Spleen (tissue), 11 donors: ENCODE results near the gene SDR39U1. TPM values are rescaled to one million over a fixed set of nuclear protein-coding genes. Genes with fewer than 3 reads are reported as not detected.

Source experiments
- DNase-seq: peaks from one replicate; pipeline ENCODE4 v3.0.0-alpha.2; 2020
- H3K27ac ChIP-seq, 8 donors: fragments of 200-600 bp; sonication (generic) in 7 of 8; 1 replicate in 4 of 8; 2 replicates in 4 of 8; pipeline versions ENCODE4 v1.5.0 to v1.8.0; 2016 to 2021; ENCODE audit warnings: inconsistent platforms in 4 of 8, mild to moderate bottlenecking in 4 of 8, moderate library complexity in 1 of 8
- H3K27me3 ChIP-seq, 7 donors: fragments of 200-600 bp; sonication (generic) in 6 of 7; replicated peaks in 1 of 7; 1 replicate in 4 of 7; 2 replicates in 3 of 7; pipeline versions ENCODE4 v1.5.0 to v1.8.0; 2016 to 2021; ENCODE audit warnings: inconsistent platforms in 3 of 7, mild to moderate bottlenecking in 1 of 7
- H3K36me3 ChIP-seq, 6 donors: fragments of 200-600 bp; sonication (generic) in 5 of 6; 1 replicate in 4 of 6; 2 replicates in 2 of 6; pipeline versions ENCODE4 v1.5.0 to v1.8.0; 2016 to 2021; ENCODE audit warnings: inconsistent platforms in 2 of 6
- H3K4me1 ChIP-seq, 6 donors: fragments of 200-600 bp; sonication (generic) in 5 of 6; 1 replicate in 3 of 6; 2 replicates in 3 of 6; pipeline versions ENCODE4 v1.5.0 to v1.8.0; 2016 to 2021; ENCODE audit warnings: inconsistent platforms in 3 of 6
- H3K4me3 ChIP-seq, 8 donors: fragments of 200-600 bp; sonication (generic) in 7 of 8; 1 replicate in 4 of 8; 2 replicates in 4 of 8; pipeline versions ENCODE4 v1.5.0 to v1.8.0; 2016 to 2021; ENCODE audit warnings: inconsistent platforms in 4 of 8, mild to moderate bottlenecking in 4 of 8, moderate library complexity in 2 of 8
- H3K9me3 ChIP-seq, 8 donors: fragments of 200-600 bp; sonication (generic) in 7 of 8; 1 replicate in 4 of 8; 2 replicates in 4 of 8; pipeline versions ENCODE4 v1.5.0 to v1.8.0; 2016 to 2021; ENCODE audit warnings: inconsistent platforms in 4 of 8
- POLR2A ChIP-seq, 3 donors: fragments of 450-650 bp; IDR thresholded peaks; one replicate each; pipeline ENCODE4 v1.5.1; 2017; ENCODE audit warnings: antibody characterized with exemption in 3 of 3, mild to moderate bottlenecking in 1 of 3
- POLR2AphosphoS5 ChIP-seq, 3 donors: sonication (generic); formaldehyde crosslinking; IDR thresholded peaks; one replicate each; pipeline ENCODE4 v1.5.1; 2017; ENCODE audit warnings: antibody characterized with exemption in 3 of 3
- WGBS, 5 donors: extraction: QIAGEN DNeasy Blood & Tissue Kit in 3 of 5; methylation state at CpG; one replicate each; pipeline versions ENCODE4 v1.1.5 to v1.1.7; 2013 to 2018; 5-methylcytosine and 5-hydroxymethylcytosine counted together
- intact Hi-C: fragments of 100-400 bp; cut with DNase I; formaldehyde crosslinking; loops from one replicate; pipeline ENCODE4 v1.15.0; 2023; ENCODE audit warnings: low total_unique reads
- polyA plus RNA-seq, 3 donors: library from polyadenylated mRNA; stranded (reverse); fragments of 200-250 nt; gene quantifications; one replicate each; pipeline ENCODE4 v1.2.1, GENCODE V29; 2013
- total RNA-seq, 7 donors: library from RNA; depleted of rRNA in 3 of 7; stranded (reverse); fragments of >200 nt in 3 of 7; fragmentation: NEBNext Ultra II Directional in 4 of 7; extraction: Animal tissue kit (Norgen Biotek cat#: 25700) in 4 of 7; gene quantifications; one replicate each; pipeline versions ENCODE4 v1.1.0 to v1.2.1, GENCODE V29; 2016 to 2021
- TF ChIP-seq, protein P1 (sequence below), 11 experiments: fragments of 200-600 bp in 7 of 11; fragments of 450-650 bp in 4 of 11; sonication (generic) in 4 of 11; IDR thresholded peaks in 8 of 11; conservative IDR thresholded peaks in 3 of 11; 1 replicate in 7 of 11; 2 replicates in 4 of 11; pipeline versions ENCODE4 v1.4.0 to v1.8.0; 2016 to 2021; ENCODE audit warnings: antibody characterized with exemption in 11 of 11, inconsistent platforms in 4 of 11, mild to moderate bottlenecking in 1 of 11
- donor health status: healthy with polysubstance abuse.
- donor health status: DM: no; HTN: no; CAD: no; lungs with moderate emphysema.
- donor health status: DM: no; HTN: no; CAD: no.
- donor health status: Bipolar disorder and iron deficiency.
- donor health status: healthy.
- donor health status: DM: no; HTN: no; CAD: no.
- donor health status: DM: yes; HTN: yes; CAD: no.

SDR39U1 gene
- total and polyA plus RNA-seq, 10 donors, result 48.2 to 146 (median 68.4) TPM

DNA sequence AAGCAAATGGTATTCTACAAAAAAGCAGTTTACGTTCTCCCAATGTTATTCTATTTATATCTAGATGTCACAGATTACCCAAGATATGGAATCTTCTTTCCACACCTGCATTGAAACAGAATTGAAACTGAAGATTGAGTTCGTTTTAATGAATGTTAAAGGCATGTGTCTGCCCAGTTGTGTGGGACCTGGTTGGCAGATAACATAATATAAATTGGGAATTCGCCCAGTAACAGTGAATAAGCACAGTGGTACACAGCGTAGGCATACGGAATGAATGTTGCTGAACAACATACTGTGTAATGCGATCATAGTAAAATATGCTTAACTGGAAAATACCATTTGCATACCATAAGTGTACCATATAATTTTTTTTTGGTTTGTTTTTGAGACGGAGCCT is 8.5 kb downstream of the SDR39U1 start:
- no peaks in the 10 kb centered on the region for H3K9me3 ChIP-seq
- no peaks in the 10 kb centered on the region for H3K27me3 ChIP-seq
- TF ChIP-seq, protein P1, sequence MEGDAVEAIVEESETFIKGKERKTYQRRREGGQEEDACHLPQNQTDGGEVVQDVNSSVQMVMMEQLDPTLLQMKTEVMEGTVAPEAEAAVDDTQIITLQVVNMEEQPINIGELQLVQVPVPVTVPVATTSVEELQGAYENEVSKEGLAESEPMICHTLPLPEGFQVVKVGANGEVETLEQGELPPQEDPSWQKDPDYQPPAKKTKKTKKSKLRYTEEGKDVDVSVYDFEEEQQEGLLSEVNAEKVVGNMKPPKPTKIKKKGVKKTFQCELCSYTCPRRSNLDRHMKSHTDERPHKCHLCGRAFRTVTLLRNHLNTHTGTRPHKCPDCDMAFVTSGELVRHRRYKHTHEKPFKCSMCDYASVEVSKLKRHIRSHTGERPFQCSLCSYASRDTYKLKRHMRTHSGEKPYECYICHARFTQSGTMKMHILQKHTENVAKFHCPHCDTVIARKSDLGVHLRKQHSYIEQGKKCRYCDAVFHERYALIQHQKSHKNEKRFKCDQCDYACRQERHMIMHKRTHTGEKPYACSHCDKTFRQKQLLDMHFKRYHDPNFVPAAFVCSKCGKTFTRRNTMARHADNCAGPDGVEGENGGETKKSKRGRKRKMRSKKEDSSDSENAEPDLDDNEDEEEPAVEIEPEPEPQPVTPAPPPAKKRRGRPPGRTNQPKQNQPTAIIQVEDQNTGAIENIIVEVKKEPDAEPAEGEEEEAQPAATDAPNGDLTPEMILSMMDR (IDR thresholded peaks at IDR 0.05 in 8 of 11, conservative IDR thresholded peaks at IDR 0.05 in 3 of 11), result no peak
- TF ChIP-seq POLR2AphosphoS5 (IDR thresholded peaks at IDR 0.05), result no peak
- no peak for TF ChIP-seq POLR2A (IDR thresholded peaks at IDR 0.05)
- peaks cover 0 to 81% (median 60%) of the 10 kb centered on the region in 6 donors for H3K36me3 ChIP-seq
- H3K27ac ChIP-seq, result no peak overlapping the region
- 85 to 93% (median 89%) methylated on average over 7 of the region's 7 CpGs for WGBS, 5 donors
- H3K4me3 ChIP-seq, result no peak overlapping the region
- no peak for DNase-seq
- intact Hi-C loops, result loop anchor here (5.0 kb wide), 1 partner anchor 97 kb away; the partner anchor contains the start of genes ADCY4 and RIPK3
- H3K4me1 ChIP-seq, result peaks cover 45 to 87% (median 68%) of the 10 kb centered on the region in 6 donors

DNA sequence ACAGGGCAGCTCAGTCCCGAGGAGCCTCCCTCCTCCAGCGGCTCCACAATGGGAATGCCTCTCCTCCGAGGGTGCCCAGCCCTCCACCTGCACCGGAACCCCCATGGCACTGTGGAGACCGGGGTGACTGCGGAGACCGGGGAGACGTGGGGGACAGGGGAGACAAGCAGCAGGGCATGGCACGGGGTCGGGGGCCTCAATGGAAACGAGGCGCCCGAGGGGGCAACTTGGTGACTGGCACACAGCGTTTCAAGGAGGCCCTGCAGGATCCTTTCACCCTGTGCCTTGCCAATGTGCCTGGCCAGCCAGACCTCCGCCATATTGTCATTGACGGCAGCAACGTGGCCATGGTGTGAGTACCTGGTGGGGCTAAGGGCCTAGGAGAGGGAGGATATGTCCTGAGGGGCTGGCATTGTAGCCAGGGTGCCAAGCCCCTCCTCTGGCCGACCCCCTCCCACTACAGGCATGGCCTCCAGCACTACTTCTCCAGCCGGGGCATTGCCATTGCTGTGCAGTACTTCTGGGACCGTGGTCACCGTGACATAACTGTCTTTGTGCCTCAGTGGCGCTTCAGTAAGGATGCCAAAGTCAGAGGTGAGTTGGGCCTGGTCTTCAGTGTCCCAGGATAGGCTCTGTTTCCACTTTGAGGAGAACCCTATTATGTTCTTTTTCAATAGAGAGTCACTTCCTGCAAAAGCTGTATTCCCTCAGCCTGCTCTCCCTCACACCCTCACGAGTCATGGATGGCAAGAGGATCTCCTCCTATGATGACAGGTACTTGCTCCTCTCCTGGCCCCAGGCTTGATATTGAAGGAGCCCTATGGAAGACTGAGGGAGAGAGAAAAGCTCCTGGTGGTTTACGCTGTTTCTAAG is 10.1 kb downstream of the SDR39U1 start:
- WGBS, 5 donors, result 84 to 94% (median 88%) methylated on average over 23 to 24 of the region's 24 CpGs
- Histone ChIP-seq H3K27ac (peak overlapping the region in 6 of 8 donors; percentile 63 to 100 (median 98)), H3K4me3 (peak overlapping the region in 5 of 8 donors; percentile 64 to 91 (median 73)), H3K36me3 (peaks cover 0 to 65% (median 45%) of the 10 kb centered on the region in 6 donors), H3K9me3 (no peaks in the 10 kb centered on the region), H3K27me3 (no peaks in the 10 kb centered on the region), H3K4me1 (peaks cover 37 to 87% (median 58%) of the 10 kb centered on the region in 6 donors)
- intact Hi-C loops, result loop anchor here (5.0 kb wide), 1 partner anchor 95 kb away; the partner anchor contains the start of genes ADCY4 and RIPK3
- peak; percentile 86 for DNase-seq
- TF ChIP-seq, protein P1 (IDR thresholded peaks at IDR 0.05 in 8 of 11, conservative IDR thresholded peaks at IDR 0.05 in 3 of 11), result no peak
- TF ChIP-seq POLR2A (IDR thresholded peaks at IDR 0.05), result no peak
- TF ChIP-seq POLR2AphosphoS5 (IDR thresholded peaks at IDR 0.05), result peak; percentile 8 to 52 (median 13)

DNA sequence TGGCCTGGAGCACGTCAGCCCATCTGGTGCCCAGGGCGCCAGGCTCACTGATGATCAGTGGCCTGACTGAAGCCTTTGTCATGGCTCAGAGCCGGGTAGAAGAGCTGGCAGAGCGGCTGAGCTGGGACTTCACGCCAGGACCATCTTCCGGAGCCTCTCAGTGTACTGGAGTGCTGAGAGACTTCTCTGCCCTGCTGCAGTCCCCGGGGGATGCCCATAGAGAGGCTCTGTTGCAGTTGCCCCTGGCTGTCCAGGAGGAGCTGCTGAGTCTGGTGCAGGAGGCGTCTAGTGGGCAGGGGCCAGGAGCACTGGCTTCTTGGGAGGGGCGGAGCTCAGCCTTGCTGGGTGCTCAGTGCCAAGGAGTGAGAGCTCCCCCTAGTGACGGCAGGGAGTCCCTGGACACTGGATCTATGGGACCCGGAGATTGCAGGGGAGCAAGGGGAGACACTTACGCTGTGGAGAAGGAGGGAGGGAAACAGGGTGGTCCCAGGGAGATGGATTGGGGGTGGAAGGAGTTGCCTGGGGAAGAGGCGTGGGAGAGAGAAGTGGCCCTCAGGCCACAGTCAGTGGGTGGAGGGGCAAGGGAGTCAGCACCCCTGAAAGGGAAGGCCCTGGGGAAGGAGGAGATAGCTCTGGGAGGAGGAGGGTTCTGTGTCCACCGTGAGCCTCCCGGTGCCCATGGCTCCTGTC is 10.9 kb downstream of the SDR39U1 start:
- Histone ChIP-seq H3K27ac (peak overlapping the region; percentile 97 to 100 (median 98)), H3K36me3 (peaks cover 0 to 58% (median 38%) of the 10 kb centered on the region in 6 donors), H3K4me3 (peak overlapping the region in 7 of 8 donors; percentile 64 to 91 (median 73)), H3K4me1 (peaks cover 29 to 86% (median 54%) of the 10 kb centered on the region in 6 donors), H3K27me3 (no peaks in the 10 kb centered on the region), H3K9me3 (no peaks in the 10 kb centered on the region)
- WGBS, 5 donors, result 26 to 41% (median 39%) methylated on average over 12 to 15 of the region's 15 CpGs
- TF ChIP-seq, protein P1 (IDR thresholded peaks at IDR 0.05 in 8 of 11, conservative IDR thresholded peaks at IDR 0.05 in 3 of 11), result peak; percentile 87 to 98 (median 96)
- TF ChIP-seq POLR2A (IDR thresholded peaks at IDR 0.05) (no peak), POLR2AphosphoS5 (IDR thresholded peaks at IDR 0.05) (peak; percentile 77 to 83 (median 82))
- DNase-seq, result peak; percentile 97
- intact Hi-C loops, result loop anchor here (5.0 kb wide), 1 partner anchor 94 kb away; the partner anchor contains the start of genes ADCY4 and RIPK3
